HT-29 (cell line): ENCODE data around the gene TMEM43. TPM values are rescaled to one million over a fixed set of nuclear protein-coding genes. Genes with fewer than 3 reads are reported as not detected.
A peak's percentile ranks its signal among the peaks of the same experiment; 100 is the strongest.
"Not testable (repeated sequence)": the region's sequence is repeated elsewhere in the genome, so short reads cannot be mapped to it uniquely, and the experiment has no call there.

Experiments used
- DNase-seq: peaks from one replicate; pipeline ENCODE4 v3.0.0-alpha.2; 2015; ENCODE audit warnings: low spot score
- total RNA-seq: library from RNA; depleted of rRNA; stranded (reverse); fragments of >200 nt; shearing (Covaris generic); gene quantifications from 2 replicates; pipeline ENCODE4 v1.2.3, GENCODE V29; 2014; rRNA removed

TMEM43 gene, protein sequence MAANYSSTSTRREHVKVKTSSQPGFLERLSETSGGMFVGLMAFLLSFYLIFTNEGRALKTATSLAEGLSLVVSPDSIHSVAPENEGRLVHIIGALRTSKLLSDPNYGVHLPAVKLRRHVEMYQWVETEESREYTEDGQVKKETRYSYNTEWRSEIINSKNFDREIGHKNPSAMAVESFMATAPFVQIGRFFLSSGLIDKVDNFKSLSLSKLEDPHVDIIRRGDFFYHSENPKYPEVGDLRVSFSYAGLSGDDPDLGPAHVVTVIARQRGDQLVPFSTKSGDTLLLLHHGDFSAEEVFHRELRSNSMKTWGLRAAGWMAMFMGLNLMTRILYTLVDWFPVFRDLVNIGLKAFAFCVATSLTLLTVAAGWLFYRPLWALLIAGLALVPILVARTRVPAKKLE
- 22.1 and 23.1 TPM in 2 replicates for total RNA-seq

DNA sequence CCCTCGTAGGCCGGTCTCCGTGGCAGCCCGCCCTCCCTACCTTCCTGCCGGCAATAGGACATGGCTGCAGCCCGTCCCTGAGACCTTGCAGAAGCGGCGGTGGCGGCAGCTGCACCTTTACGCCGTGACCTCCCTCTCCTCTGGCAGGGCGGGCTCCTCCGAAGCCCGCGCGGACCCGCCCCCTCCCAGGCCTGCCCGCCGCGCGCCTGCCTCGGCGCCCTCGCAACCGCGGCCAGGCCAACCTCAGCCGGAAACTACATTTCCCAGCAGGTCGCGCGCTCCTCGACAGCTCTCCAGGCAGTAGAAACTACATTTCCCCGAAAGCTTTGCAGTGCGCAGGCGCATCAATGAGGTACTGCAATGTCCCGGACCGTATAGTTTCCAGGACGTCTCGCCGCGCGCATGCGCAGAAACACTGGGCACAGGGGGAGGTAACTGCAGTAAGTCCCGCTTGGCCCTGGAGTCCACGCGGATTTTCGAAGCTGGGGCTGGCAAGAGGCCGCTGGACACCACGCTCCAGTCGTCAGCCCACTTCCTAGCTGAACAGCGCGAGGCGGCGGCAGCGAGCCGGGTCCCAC is at the start of gene TMEM43, which contains the start of gene CHCHD4:
Gene TMEM43, plus strand, starts transcription at position 438 of the 578 bp plus-strand sequence. CDS start 142 bp downstream, outside the sequence.
Gene CHCHD4, minus strand, starts transcription at position 256 of the 578 bp plus-strand sequence. Its CDS starts 194 bp downstream, at position 62.
- peak; percentile 94 for DNase-seq

DNA sequence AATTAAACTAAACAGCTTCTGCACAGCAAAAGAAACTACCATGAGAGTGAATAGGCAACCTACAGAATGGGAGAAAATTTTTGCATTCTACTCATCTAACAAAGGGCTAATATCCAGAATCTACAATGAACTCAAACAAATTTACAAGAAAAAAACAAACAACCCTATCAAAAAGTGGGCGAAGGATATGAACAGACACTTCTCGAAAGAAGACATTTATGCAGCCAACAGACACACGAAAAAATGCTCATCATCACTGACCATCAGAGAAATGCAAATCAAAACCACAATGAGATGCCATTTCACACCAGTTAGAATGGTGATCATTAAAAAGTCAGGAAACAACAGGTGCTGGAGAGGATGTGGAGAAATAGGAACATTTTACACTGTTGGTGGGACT is 49.6 kb upstream of the TMEM43 start:
- not testable (repeated sequence) for DNase-seq

DNA sequence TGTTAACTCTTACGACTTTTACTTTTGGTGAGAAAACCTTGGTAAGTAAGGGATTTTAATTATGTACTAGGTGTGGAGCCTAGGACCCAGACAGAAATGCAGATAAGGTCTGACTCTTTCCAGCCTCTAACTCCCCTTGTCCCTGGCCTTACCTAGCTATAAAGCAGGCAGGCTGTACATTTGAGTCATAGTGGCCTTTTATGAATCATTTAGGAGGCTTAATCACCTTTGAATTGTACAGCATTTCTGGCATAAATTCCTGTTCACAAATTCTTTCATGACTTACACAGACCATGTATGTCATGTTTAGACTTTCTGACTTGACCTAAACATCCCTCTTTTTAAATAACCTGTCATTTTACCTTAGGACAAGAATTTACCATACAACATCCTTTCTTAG is 47.5 kb upstream of the TMEM43 start:
- peak; percentile 3 for DNase-seq

DNA sequence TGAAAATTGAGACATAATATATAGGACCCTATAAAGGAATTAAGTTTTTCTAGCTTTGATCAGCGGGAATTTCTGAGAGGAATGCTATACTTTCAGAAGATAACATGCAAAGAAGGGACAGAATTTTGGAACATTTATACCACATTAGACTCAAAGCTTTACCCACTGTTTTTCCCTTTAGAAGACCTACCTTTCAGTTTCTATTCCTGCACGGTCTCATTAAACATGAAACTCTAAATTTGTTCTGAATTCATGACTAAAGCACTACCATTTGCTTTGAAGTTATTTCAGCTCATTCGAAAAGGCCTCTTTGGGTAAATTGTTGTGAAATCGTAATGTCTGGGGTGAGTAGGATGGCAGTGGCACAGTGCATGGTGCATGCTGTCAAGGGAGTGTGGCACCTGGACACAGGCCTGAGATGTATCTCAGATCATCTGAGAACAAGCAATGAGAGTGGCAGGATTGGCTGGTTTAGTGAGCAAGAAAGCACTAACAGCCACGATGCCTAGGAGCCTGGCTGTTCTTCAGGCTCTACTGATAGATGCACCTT is 42.7 kb upstream of the TMEM43 start:
- no peak for DNase-seq

DNA sequence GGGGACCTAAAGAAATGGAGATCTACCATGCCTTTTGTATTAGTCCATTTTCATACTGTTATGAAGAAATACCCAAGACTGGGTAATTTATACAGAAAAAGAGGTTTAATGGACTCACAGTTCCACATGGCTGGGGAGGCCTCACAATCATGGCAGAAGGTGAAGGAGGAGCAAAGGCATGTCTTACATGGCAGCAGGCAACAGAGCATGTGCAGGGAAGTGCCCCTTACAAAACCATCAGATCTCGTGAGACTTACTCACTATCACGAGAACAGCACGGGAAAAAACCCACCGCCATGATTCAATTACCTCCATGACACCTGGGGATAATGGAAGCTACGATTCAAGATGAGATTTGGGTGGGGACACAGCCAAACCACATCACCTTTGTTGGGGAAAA is 37.4 kb upstream of the TMEM43 start:
- DNase-seq: not testable (repeated sequence)

DNA sequence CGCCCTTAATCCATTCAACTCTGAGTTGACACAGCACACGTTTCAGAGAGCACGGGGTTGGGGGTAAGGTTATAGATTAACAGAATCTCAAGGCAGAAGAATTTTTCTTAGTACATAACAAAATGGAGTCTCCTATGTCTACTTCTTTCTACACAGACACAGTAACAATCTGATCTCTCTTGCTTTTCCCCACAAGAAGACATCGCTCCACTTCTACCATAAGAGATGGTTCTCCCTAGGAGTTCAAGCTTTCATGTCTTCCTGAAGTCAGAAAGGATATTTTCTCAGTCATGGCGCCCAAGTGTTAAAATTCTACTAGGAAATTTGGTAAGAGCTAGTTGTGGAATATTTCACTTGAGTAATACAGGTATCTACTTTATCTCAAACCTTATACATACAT is 32.9 kb upstream of the TMEM43 start:
- DNase-seq: peak; percentile 9

DNA sequence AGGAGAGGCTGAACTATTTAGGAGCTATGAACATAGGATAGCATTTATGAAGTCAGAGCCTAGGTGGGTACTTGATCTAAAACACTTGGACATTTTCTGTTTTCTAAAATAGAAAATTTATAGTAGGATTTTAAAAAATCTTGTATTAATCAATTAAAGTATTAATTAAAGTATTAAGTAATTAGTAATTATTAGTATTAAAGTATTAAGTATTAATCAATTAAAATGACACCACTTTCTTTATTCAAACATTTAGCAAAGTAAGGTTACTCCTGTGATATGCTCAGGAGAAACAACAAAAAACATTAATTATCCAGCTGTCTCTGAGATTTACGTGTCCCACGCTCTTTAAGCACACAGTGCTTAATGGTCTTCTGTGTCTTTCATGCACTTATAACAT is 32.4 kb upstream of the TMEM43 start:
- no peak for DNase-seq

DNA sequence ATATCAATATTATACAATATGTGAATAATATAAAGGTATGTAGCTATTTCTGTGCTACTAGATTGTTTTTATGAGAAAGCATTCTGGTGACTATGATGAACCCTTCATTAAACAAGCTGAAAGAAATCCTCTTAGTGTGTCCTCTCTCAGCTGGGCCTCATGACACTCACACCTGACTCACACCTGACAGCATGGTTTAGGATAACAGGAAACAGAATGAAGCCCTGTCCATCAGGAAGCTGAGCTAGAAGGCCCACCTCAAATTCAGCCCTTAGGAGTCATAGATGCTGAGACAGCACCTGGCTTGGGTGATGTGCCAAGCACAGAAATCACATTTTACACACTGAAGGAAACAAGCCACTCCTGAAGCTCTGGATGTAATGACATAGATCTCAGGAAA is 31.0 kb upstream of the TMEM43 start:
- no peak for DNase-seq

DNA sequence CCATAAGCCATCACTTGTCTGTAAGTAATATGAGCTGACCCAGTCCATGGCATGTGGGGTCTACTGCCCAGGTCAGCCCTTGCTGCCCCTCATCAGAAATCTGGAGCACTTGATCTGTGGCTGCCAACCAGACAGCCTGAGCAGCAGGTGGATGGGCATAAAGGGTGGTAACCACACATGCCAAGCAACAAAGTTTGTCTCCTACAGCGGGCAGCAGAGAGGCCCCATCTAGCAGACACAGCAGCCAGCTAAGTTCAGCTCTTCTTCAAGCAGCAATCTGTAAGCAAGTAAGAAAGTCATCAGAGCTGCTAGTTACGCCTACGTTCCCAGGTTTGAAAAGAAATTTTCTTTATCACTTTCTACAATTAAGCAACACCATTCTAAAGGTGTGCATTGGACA is 28.1 kb upstream of the TMEM43 start:
- DNase-seq: no peak

DNA sequence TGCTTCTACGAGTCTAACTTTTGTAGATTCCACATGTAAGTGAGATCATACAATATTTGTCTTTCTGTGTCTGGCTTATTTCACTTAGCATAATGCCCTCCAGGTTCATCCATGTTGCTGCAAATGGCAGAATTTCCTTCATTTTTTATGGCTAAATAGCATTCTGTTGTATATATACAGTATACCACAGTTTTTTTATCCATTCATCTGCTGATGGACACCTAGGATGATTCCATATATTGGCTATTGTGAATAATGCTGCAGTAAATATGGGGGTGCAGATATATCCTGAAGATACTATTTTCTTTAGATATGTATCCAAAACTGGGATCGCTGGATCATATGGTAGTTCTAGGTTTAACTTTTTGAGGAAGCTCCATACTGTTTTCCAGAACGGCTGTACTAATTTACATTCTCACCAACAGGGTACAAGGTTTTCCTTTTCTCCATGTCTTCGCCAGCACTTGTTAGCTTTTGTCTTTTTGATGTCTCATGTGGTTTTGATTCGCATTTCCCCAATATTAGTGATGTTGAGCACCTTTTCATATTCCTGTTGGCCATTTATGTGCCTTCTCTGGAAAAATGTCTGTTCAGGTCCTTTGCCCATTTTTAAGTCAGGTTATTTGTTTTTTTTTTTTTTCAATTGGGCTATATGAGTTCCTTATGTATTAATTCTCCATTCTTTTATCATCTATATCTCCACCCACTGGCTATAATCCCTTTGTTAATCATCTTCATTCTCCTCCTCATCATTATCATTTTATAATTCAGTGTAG is 27.0 kb upstream of the TMEM43 start:
- no peak for DNase-seq

DNA sequence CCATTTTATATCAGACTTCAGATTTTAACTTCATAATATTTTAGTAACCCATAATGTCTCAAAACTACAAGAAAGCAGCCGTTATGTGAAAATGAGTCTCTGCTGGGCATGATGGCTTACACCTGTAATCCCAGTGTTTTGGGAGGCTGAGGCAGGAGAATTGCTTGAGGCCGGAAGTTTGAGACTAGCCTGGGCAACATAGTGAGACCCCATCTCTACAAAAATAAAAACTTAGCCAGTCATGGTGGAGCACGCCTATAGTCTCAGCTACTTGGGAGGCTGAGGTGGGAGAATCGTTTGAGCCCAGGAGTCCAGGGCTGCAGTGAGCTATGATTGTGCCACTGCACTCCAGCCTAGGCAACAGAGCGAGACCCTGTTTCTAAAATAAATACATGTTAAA is 15.0 kb upstream of the TMEM43 start:
- not testable (repeated sequence) for DNase-seq

DNA sequence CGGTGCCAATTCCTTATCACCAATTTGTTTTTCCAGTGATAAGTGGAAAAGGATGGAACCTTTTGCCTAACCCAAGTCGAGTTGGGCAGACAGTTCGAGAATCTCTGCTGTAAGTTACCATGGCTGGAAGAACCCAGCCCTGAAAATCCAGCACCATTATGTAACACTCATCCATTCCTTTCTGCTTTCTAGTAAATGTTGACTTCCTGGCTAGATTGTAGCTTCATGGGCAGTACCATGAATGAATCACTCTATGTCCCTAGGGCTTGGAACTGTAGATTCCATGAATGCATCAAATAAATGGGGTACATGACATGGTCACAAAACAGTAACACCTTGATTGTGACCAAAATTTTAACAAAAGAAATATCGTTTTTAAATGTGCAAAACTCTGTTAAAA is 14.2 kb upstream of the TMEM43 start:
- DNase-seq: no peak

DNA sequence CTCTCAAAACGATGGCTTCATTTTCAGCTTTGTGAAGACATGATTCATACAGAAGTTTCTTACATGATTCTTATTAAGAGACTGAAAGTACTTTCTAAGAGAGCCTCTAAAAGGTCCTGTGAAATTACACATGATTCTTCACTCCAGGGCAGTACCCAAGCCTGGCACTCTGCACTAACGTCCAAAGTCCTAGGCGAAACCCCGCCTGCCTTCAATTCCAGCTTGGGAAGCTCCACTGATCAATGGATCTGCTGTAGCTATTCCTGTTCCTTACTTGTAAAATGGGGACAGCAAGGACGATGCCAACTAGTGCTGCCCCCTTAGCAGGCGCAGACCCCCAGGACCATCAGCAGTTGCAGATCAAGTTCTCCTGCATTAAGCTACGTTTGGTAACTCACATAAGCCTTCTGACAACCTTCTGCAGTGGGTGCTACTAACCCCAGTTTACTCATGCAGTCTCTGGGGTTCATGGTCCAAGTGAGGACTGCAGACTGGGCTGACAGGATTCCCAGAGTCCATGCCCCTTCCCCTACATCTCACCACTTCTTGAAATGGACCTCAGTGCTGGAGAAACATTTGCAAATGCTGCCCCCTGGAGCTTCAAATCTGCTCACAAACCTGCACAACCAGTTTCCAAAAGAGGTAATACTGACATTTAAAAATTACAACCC is 10.8 kb upstream of the TMEM43 start:
- peak; percentile 67 for DNase-seq

DNA sequence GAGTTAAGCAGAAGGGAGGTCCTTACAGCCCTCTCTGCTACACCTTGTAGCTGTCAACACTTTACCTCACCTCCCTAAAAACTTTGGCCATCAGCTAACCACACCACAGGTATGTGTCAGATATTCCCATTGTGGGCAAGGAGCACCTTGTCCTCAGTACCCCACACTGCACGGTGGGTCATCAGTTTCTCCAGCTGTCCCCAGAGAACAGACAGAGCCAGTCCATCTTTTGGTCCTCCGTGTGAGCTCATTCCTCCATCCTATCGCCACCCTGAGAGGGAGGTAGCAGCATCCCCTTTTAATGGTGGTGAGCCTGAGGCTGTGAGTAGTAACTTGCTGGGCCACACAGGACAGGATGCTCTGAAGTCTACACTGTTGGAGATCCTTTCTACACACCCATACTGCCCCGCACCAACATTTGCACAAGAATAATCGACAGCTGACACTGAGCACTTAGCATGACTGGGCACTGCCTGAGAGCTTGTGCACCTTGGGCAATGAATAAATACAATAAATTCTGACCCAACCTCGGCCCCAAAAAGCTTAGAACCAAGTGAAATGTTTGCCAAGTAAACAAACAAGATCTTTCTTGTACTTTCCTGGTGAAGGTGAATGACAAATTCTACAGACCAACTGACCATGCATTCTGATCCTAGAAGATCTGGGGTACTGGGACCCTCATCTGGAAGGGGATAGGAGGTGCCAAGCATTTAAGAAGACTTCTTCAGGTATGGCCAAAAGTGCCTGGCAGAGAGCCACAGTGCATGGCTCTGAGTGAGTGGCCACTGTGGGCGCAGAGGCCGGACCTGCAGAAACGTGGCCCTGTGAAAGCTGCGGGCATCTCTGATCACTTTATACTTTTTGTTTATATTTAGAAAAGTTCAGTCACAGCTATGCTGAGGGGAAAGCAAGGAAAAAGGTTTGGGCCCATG is 7.1 kb upstream of the TMEM43 start:
- DNase-seq: no peak

DNA sequence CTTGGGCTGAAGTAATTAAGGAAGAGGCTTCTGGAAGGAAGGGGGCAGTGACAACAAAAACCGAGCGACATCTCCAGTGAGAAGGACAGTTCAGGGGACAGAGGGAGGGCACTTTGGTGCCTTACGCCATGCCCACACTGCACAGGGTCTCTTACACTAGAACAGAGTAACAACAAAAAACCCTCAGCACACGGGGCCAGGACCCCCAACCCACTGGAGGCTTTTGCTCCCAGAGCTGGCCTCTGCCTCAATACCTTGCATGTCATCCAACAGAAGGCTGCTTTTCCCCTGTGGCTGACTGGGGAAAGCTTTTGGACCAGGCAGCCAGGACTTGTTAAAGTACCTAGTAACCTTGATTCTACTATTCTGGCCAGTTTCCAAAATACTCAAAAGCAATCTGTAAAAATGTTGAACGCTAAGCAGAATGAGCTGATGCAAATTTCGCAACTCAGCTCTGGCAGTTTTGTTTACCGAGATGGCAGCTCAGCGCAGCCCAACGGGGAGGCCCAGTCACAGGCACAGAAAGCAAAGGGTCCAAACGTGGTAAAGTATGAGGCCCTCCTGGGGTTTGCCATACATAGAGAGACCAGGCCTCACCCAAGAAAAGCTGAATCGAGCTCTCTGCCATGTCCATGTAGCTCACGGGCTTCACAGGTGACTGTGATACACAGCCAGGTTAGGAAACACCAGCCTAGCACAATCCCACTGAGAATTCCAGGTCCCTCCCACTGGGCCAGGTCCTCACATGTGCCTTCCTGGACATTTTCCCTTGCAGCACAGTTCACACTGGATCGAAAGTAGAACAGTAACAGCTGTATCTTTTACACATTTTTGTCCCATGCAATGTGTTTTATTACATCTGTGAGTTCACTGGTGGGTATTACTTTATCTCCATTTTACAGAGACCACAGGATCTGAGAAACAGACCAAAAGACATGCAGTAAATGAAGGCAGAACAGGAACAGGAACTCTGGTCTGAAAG is 6.2 kb upstream of the TMEM43 start:
- no peak for DNase-seq

DNA sequence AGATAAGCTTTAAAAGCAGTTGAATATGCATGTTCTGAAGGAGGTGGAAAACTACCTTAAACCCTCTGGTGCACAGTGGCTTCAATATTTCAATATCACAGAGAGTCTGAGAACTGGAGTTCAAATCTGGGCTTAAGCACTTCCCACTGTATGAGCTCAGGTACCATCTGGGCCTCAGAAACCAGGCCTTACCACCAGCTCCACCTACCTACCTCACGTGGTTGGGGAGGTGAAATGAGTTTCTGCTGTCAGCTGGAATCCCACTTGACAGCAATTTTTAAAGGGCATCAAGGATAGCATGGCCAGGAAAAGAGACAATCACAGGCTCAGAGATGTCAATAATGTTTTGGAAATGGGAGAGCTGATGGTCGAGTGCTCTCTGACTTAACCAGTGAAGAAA is 5.2 kb upstream of the TMEM43 start:
- DNase-seq: no peak

DNA sequence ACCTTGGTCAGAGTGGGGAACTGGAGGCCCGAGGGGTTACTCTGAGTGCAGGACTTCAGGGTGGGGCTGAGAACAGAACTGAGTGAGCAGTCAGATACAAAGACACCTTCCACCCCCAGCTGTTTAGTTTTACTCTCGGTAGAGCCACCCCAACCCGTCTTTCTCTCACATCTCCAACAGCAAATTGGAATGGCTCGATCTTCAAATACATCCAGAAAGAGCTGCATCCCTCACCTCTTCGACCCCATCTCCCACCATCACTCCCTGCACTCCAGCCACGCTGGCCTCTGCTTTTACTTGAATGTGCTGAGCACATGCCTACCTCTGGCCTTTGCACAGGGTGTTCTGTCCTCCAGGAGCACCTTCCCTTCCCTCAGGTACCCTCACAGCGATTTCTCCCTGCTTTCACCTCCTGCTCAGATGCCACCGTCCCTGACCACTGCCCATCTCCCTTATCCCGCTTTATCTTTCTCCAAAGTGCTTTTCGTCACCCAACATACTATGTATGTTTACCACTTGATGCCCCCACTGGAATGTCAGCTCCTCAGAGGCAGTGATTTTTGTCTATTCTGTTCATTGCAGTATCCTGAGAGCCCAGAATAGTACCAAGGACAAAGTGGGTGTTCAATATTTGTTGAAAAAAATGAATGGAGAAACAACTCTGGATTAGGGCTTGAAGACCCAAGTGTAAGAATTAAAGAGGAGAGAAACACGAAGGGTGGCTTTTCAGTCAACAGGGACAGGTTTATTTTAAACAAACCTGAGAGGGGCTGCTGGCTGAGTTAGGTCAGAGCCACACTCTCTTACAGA is 4.5 kb upstream of the TMEM43 start:
- DNase-seq: no peak

DNA sequence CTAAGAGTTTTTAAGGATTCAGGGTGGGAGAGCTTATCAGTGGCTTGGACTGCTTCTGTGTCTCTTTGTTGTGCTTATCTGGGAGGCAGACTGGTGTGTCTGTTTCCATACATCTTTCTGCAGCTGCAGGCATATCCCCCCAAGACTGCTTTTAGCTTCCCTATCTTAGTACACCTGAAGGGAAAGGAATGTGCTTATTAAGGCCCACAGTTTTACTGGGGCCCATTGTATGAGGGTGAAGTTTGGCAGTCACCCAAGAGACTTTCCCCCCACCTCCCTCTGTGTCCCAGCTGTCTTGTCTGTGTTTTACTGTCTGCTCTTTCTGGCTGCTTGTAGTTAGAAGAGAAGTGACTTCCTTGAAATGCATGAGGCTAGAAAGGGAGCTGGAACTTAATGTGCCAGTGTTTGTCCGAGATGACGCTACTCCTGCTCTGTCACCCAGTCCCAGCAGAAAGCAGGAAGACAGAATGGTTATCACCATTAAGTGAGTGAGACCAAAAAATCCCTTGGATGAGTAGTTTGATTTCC is 3.9 kb upstream of the TMEM43 start:
- not testable (repeated sequence) for DNase-seq
